GM23338 (cell line): ENCODE data around the gene NEK2.
A peak's percentile ranks its signal among the peaks of the same experiment; 100 is the strongest.

Experiments
- CREB1 ChIP-seq: fragments of 250-450 bp; sonication (Bioruptor Pico); IDR thresholded peaks from 2 replicates; pipeline ENCODE4 v1.5.0; 2020; ENCODE audit warnings: low read depth, mild to moderate bottlenecking, moderate library complexity
- CTCF ChIP-seq, 2 experiments: fragments of 200-600 bp in 1 of 2; sonication (generic) in 1 of 2; conservative IDR thresholded peaks; 2 replicates each; pipeline versions ENCODE4 v1.5.1 to v1.6.1; 2016 to 2017; ENCODE audit warnings: antibody characterized with exemption in 2 of 2, low read depth in 2 of 2, mild to moderate bottlenecking in 2 of 2, moderate library complexity in 1 of 2
- EZH2 ChIP-seq: fragments of 200-600 bp; sonication (generic); IDR thresholded peaks from one replicate; pipeline ENCODE4 v1.8.0; 2017; ENCODE audit warnings: antibody characterized with exemption, mild to moderate bottlenecking, low read depth; ENCODE audit not compliant: unreplicated experiment
- EZH2phosphoT487 ChIP-seq: fragments of 200-600 bp; sonication (generic); IDR thresholded peaks from one replicate; pipeline ENCODE4 v1.8.1; 2018; ENCODE audit warnings: antibody characterized with exemption; ENCODE audit not compliant: unreplicated experiment
- JUNB ChIP-seq: IDR thresholded peaks from one replicate; pipeline ENCODE4 v1.6.1; 2016; ENCODE audit warnings: antibody characterized with exemption; ENCODE audit not compliant: unreplicated experiment
- NANOG ChIP-seq: IDR thresholded peaks from 2 replicates; pipeline ENCODE4 v1.6.1; 2016; ENCODE audit warnings: antibody characterized with exemption, borderline replicate concordance
- POLR2AphosphoS5 ChIP-seq: IDR thresholded peaks from 2 replicates; pipeline ENCODE4 v1.6.1; 2016; ENCODE audit warnings: antibody characterized with exemption, low read depth

GRCh38 chr1:211654838-211655787 is 20.3 kb downstream of the NEK2 start:
- TF ChIP-seq POLR2AphosphoS5 (no peak), CTCF (conservative IDR thresholded peaks at IDR 0.05; ENCODE audit: low read depth in 2 of 2) (peak; percentile 94 to 95), EZH2 (no peak), CREB1 (CRISPR knock-in tag) (no peak), NANOG (no peak), EZH2phosphoT487 (no peak), JUNB (no peak)
